HG03108 (cell line): ENCODE data around the gene HOMER3.
"Not testable (repeated sequence)": the region's sequence is repeated elsewhere in the genome, so short reads cannot be mapped to it uniquely, and the experiment has no call there.

ENCODE experiments used
- ATAC-seq: cut with Tn5 transposase; IDR thresholded peaks from one replicate; pipeline ENCODE4 v1.9.1; 2021; ENCODE audit warnings: moderate library complexity; ENCODE audit not compliant: unreplicated experiment

HOMER3 gene

GRCh38 chr19:18928018-18928805, 12.8 kb downstream of the HOMER3 start:
- no peak for ATAC-seq

GRCh38 chr19:18924684-18925213, 16.3 kb downstream of the HOMER3 start:
- no peak for ATAC-seq

GRCh38 chr19:18922228-18922985, 18.6 kb downstream of the HOMER3 start:
- ATAC-seq, result no peak

- ATAC-seq, result no peak
Measured at GRCh38 chr19:18921593-18921992, 19.4 kb downstream of the HOMER3 start.

- ATAC-seq, result no peak
Measured at GRCh38 chr19:18920400-18920799, 20.6 kb downstream of the HOMER3 start.

GRCh38 chr19:18919900-18920214, 21.2 kb downstream of the HOMER3 start:
- ATAC-seq, result no peak

GRCh38 chr19:18919086-18919899, 21.7 kb downstream of the HOMER3 start, which contains the start of the genes COPE and DDX49:
TSS of gene COPE (minus strand) at chr19:18919387. CDS start at chr19:18919348, 39 bp downstream.
TSS of gene DDX49 (plus strand) at chr19:18919715. CDS start at chr19:18919742, 27 bp downstream.
- ATAC-seq, result peak; percentile 86

GRCh38 chr19:18917593-18917992, 23.4 kb downstream of the HOMER3 start:
- ATAC-seq, result not testable (repeated sequence)

GRCh38 chr19:18915639-18916038, 25.4 kb downstream of the HOMER3 start:
- ATAC-seq, result no peak

- ATAC-seq, result no peak
Measured at GRCh38 chr19:18913466-18913865, 27.6 kb downstream of the HOMER3 start.

- no peak for ATAC-seq
Measured at GRCh38 chr19:18912933-18913332, 28.1 kb downstream of the HOMER3 start.

- ATAC-seq, result no peak
Measured at GRCh38 chr19:18910801-18911436, 30.1 kb downstream of the HOMER3 start.

GRCh38 chr19:18910010-18910409, 31.0 kb downstream of the HOMER3 start:
- no peak for ATAC-seq

- no peak for ATAC-seq
Measured at GRCh38 chr19:18908917-18909619, 31.9 kb downstream of the HOMER3 start.

GRCh38 chr19:18906605-18907519, 34.2 kb downstream of the HOMER3 start:
- no peak for ATAC-seq

- no peak for ATAC-seq
Measured at GRCh38 chr19:18905513-18906236, 35.3 kb downstream of the HOMER3 start.

- no peak for ATAC-seq
Measured at GRCh38 chr19:18905058-18905456, 36.0 kb downstream of the HOMER3 start.

GRCh38 chr19:18904334-18905057, 36.5 kb downstream of the HOMER3 start:
- no peak for ATAC-seq
